ENCODE data around the gene FGF8. TPM values are rescaled to one million over a fixed set of nuclear protein-coding genes. Genes with fewer than 3 reads are reported as not detected.

Gene FGF8
- total RNA-seq, 1 experiment from 2014 or later, result 0.39 TPM

DNA sequence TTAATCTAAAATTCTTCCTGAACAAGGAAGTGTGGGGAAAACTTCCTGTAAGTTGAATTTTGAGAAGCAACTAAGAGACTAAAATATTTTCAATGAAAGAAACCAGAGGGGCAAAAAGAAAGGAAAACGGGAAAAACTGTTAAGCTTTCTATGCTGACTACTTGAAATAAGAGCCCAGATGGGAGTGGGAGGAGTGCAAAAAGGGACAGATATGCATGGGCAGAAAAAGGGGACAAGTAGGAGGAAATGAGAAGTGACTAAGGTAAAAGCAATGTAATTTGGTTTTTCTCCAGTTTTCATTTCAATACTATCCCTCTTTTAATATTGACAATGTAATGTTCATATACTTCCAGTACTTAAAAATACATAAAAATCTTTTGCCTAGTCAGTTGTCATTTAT, 31.2 kb upstream of the FGF8 start:
- in situ Hi-C loops (cut with HindIII; ENCODE audit: low pct_unique_long_range_greater_than_20kb, low sequenced_read_pairs) (no loop called here), intact Hi-C loops (cut with micrococcal nuclease; ENCODE audit: unreplicated experiment) (no loop called here)
- H3K36me3 ChIP-seq (ENCODE audit: control insufficient read depth, insufficient read depth, low read length), result peaks cover 52% of the 10 kb centered on the region
- POLR2A ChIA-PET, result no interaction called here
- no peaks in the 10 kb centered on the region for H3K4me1 ChIP-seq (ENCODE audit: control insufficient read depth, insufficient read depth, low read length)
- DNase-seq (ENCODE audit: low read depth, low spot score) (no peak), ATAC-seq (no peak)
- no peaks in the 10 kb centered on the region for H3K9me3 ChIP-seq (ENCODE audit: control insufficient read depth, insufficient read depth, low read depth, low read length)
- H3K4me3 ChIP-seq (ENCODE audit: low read depth in 2 of 2, low read length in 2 of 2), result no peak overlapping the region
- CTCF ChIA-PET, result no interaction called here
- no peak overlapping the region for H3K27ac ChIP-seq (ENCODE audit: low read length)
- TF ChIP-seq TCF7L2 (IDR thresholded peaks at IDR 0.05; ENCODE audit: low read depth, low read length), result no peak
- no peaks in the 10 kb centered on the region for H3K27me3 ChIP-seq (ENCODE audit: control insufficient read depth, insufficient read depth, low read length)
- BruUV-seq (replicated peaks), result no TSS peak

DNA sequence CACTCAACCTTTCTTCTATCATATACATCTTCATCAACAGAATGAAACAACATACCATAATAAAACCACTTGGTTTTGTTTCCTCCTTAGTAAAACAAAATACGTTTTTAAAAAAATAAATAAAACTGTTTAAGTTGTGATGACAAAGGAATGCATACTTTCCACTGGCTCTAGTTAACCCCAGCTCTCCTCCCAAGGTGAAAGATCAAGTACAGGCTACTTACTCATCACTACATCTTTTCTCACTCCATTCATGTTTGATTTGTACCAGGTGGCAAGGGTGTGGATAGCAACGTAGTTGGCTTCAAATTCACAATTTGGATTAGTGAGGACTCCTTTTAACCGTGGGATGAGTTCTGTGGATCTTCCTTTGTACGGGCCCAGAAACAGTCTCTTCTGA, 27.6 kb upstream of the FGF8 start:
- Histone ChIP-seq H3K9me3 (ENCODE audit: control insufficient read depth, insufficient read depth, low read depth, low read length) (no peaks in the 10 kb centered on the region), H3K27ac (ENCODE audit: low read length) (no peak overlapping the region), H3K36me3 (ENCODE audit: control insufficient read depth, insufficient read depth, low read length) (peaks cover 54% of the 10 kb centered on the region), H3K27me3 (ENCODE audit: control insufficient read depth, insufficient read depth, low read length) (no peaks in the 10 kb centered on the region), H3K4me3 (ENCODE audit: low read depth in 2 of 2, low read length in 2 of 2) (no peak overlapping the region), H3K4me1 (ENCODE audit: control insufficient read depth, insufficient read depth, low read length) (no peaks in the 10 kb centered on the region)
- TF ChIP-seq, protein P1, sequence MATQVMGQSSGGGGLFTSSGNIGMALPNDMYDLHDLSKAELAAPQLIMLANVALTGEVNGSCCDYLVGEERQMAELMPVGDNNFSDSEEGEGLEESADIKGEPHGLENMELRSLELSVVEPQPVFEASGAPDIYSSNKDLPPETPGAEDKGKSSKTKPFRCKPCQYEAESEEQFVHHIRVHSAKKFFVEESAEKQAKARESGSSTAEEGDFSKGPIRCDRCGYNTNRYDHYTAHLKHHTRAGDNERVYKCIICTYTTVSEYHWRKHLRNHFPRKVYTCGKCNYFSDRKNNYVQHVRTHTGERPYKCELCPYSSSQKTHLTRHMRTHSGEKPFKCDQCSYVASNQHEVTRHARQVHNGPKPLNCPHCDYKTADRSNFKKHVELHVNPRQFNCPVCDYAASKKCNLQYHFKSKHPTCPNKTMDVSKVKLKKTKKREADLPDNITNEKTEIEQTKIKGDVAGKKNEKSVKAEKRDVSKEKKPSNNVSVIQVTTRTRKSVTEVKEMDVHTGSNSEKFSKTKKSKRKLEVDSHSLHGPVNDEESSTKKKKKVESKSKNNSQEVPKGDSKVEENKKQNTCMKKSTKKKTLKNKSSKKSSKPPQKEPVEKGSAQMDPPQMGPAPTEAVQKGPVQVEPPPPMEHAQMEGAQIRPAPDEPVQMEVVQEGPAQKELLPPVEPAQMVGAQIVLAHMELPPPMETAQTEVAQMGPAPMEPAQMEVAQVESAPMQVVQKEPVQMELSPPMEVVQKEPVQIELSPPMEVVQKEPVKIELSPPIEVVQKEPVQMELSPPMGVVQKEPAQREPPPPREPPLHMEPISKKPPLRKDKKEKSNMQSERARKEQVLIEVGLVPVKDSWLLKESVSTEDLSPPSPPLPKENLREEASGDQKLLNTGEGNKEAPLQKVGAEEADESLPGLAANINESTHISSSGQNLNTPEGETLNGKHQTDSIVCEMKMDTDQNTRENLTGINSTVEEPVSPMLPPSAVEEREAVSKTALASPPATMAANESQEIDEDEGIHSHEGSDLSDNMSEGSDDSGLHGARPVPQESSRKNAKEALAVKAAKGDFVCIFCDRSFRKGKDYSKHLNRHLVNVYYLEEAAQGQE (IDR thresholded peaks at IDR 0.05; ENCODE audit: insufficient read depth in 1 of 2, low read depth in 2 of 2, low read length in 1 of 2), result no peak
- TF ChIP-seq, protein P2, sequence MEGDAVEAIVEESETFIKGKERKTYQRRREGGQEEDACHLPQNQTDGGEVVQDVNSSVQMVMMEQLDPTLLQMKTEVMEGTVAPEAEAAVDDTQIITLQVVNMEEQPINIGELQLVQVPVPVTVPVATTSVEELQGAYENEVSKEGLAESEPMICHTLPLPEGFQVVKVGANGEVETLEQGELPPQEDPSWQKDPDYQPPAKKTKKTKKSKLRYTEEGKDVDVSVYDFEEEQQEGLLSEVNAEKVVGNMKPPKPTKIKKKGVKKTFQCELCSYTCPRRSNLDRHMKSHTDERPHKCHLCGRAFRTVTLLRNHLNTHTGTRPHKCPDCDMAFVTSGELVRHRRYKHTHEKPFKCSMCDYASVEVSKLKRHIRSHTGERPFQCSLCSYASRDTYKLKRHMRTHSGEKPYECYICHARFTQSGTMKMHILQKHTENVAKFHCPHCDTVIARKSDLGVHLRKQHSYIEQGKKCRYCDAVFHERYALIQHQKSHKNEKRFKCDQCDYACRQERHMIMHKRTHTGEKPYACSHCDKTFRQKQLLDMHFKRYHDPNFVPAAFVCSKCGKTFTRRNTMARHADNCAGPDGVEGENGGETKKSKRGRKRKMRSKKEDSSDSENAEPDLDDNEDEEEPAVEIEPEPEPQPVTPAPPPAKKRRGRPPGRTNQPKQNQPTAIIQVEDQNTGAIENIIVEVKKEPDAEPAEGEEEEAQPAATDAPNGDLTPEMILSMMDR (IDR thresholded peaks at IDR 0.05), result no peak
- TF ChIP-seq POLR2AphosphoS5 (IDR thresholded peaks at IDR 0.05; ENCODE audit: low read depth, low read length) (no peak), SIN3A (IDR thresholded peaks at IDR 0.05; ENCODE audit: borderline replicate concordance, insufficient read depth, low read depth, low read length) (no peak), TCF7L2 (IDR thresholded peaks at IDR 0.05; ENCODE audit: low read depth, low read length) (no peak)
- no peak for ATAC-seq
- ChIA-PET POLR2A (interaction anchor here (0.9 kb wide), 1 partner anchor 48 kb away, joined by 11 read pairs; no protein-coding TSS in a partner anchor), CTCF (interaction anchor here (0.7 kb wide), 1 partner anchor 13 kb away, joined by 5 read pairs; no protein-coding TSS in a partner anchor)
- DNase-seq (ENCODE audit: low read depth, low spot score), result no peak
- BruUV-seq (replicated peaks), result no TSS peak
- intact Hi-C loops (cut with micrococcal nuclease; ENCODE audit: unreplicated experiment) (no loop called here), in situ Hi-C loops (cut with HindIII; ENCODE audit: low pct_unique_long_range_greater_than_20kb, low sequenced_read_pairs) (no loop called here)

DNA sequence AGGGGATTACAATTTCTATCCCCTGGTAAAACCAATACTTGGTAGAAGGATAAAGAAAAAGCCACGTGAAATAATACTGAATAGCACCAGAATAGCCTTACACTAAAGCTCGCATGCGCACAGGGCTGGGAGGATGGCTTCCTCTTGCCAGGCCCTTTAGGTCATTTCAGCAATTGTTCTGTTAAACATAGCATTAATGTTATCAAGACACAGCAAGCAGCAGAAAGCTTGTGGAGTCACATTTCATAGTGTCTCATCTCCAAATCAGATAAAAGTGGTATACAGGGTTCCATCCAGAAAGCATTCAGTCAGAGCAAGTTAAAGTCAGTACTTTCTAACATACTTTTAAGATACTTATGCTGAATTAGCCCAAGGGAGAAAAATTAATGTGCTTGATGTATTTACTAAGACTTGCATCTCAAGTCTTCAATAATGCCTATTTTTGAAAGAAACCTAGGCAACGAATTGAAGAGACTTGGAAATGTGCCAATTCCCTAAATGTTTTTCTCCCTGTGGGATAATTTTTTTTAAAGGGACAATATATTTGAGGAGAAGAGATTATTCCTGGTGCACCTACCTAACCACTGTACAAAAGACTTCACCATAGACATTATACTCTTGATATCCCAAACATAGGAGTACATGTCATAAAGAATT, 21.6 kb upstream of the FGF8 start:
- in situ Hi-C loops (cut with HindIII; ENCODE audit: low pct_unique_long_range_greater_than_20kb, low sequenced_read_pairs), result no loop called here
- BruUV-seq (replicated peaks), result TSS peak; percentile 25
- POLR2A ChIA-PET, result no interaction called here

More for the DNA sequence above, 21.6 kb upstream of the FGF8 start:
- intact Hi-C loops (cut with micrococcal nuclease; ENCODE audit: unreplicated experiment), result no loop called here
- H3K36me3 ChIP-seq (ENCODE audit: control insufficient read depth, insufficient read depth, low read length), result peaks cover 64% of the 10 kb centered on the region
- no peak overlapping the region for H3K27ac ChIP-seq (ENCODE audit: low read length)
- H3K4me3 ChIP-seq (ENCODE audit: low read depth in 2 of 2, low read length in 2 of 2), result no peak overlapping the region
- CTCF ChIA-PET, result interaction anchor here (0.9 kb wide), 1 partner anchor 16 kb away, joined by 4 read pairs; no protein-coding TSS in a partner anchor
- H3K9me3 ChIP-seq (ENCODE audit: control insufficient read depth, insufficient read depth, low read depth, low read length), result no peaks in the 10 kb centered on the region
- no peak for ATAC-seq
- no peak for TF ChIP-seq TCF7L2 (IDR thresholded peaks at IDR 0.05; ENCODE audit: low read depth, low read length)
- TF ChIP-seq SIN3A (IDR thresholded peaks at IDR 0.05; ENCODE audit: borderline replicate concordance, insufficient read depth, low read depth, low read length), result no peak
- TF ChIP-seq, protein P1 (IDR thresholded peaks at IDR 0.05; ENCODE audit: insufficient read depth in 1 of 2, low read depth in 2 of 2, low read length in 1 of 2), result no peak
- TF ChIP-seq, protein P2 (IDR thresholded peaks at IDR 0.05), result no peak
- no peak for TF ChIP-seq POLR2AphosphoS5 (IDR thresholded peaks at IDR 0.05; ENCODE audit: low read depth, low read length)
- DNase-seq (ENCODE audit: low read depth, low spot score), result no peak
- no peaks in the 10 kb centered on the region for H3K4me1 ChIP-seq (ENCODE audit: control insufficient read depth, insufficient read depth, low read length)
- H3K27me3 ChIP-seq (ENCODE audit: control insufficient read depth, insufficient read depth, low read length), result no peaks in the 10 kb centered on the region
